Tibial nerve (tissue), 4 donors: ENCODE measurements around the gene TTC31. TPM values are rescaled to one million over a fixed set of nuclear protein-coding genes. Genes with fewer than 3 reads are reported as not detected.
"Not testable (repeated sequence)": the region's sequence is repeated elsewhere in the genome, so short reads cannot be mapped to it uniquely, and the experiment has no call there.

ENCODE experiments used
- DNase-seq, 2 donors: peaks; one replicate each; pipeline ENCODE4 v3.0.0-alpha.2; 2019; ENCODE audit warnings: low spot score in 2 of 2
- H3K27ac ChIP-seq, 4 donors: fragments of 200-600 bp; sonication (generic) in 3 of 4; one replicate each; pipeline ENCODE4 v1.5.1; 2017 to 2019; ENCODE audit warnings: mild to moderate bottlenecking in 1 of 4
- H3K27me3 ChIP-seq, 2 donors: fragments of 200-600 bp; sonication (generic) in 1 of 2; one replicate each; pipeline versions ENCODE4 v1.5.1 to v1.6.0; 2017 to 2019
- H3K36me3 ChIP-seq, 3 donors: fragments of 200-600 bp; sonication (generic); one replicate each; pipeline ENCODE4 v1.5.1; 2018 to 2019
- H3K4me1 ChIP-seq, 4 donors: fragments of 200-600 bp; sonication (generic) in 3 of 4; one replicate each; pipeline ENCODE4 v1.5.1; 2017 to 2019
- H3K4me3 ChIP-seq, 4 donors: fragments of 200-600 bp; sonication (generic) in 3 of 4; one replicate each; pipeline ENCODE4 v1.5.1; 2017 to 2019; ENCODE audit warnings: mild to moderate bottlenecking in 1 of 4, moderate library complexity in 1 of 4
- H3K9me3 ChIP-seq, 4 donors: fragments of 200-600 bp; sonication (generic) in 3 of 4; one replicate each; pipeline ENCODE4 v1.5.1; 2017 to 2019
- CTCF ChIP-seq, 5 experiments: fragments of 200-600 bp in 3 of 5; fragments of 450-650 bp in 2 of 5; sonication (generic) in 3 of 5; IDR thresholded peaks; one replicate each; pipeline ENCODE4 v1.5.1; 2016 to 2019; ENCODE audit warnings: antibody characterized with exemption in 5 of 5, mild to moderate bottlenecking in 3 of 5, moderate library complexity in 2 of 5
- EP300 ChIP-seq, 2 donors: sonication (generic); formaldehyde crosslinking; IDR thresholded peaks; one replicate each; pipeline ENCODE4 v1.6.1; 2017; ENCODE audit warnings: antibody characterized with exemption in 2 of 2, mild to moderate bottlenecking in 1 of 2
- POLR2A ChIP-seq, 2 donors: fragments of 450-650 bp; IDR thresholded peaks; one replicate each; pipeline ENCODE4 v1.6.1; 2017; ENCODE audit warnings: antibody characterized with exemption in 2 of 2, mild to moderate bottlenecking in 2 of 2, moderate library complexity in 2 of 2
- WGBS, 2 donors: methylation state at CpG; one replicate each; pipeline ENCODE4 v1.1.5; 2018; 5-methylcytosine and 5-hydroxymethylcytosine counted together
- total RNA-seq, 4 donors: library from RNA; depleted of rRNA; stranded (reverse); fragments of >200 nt; gene quantifications; one replicate each; pipeline ENCODE4 v1.1.0, GENCODE V29; 2016

TTC31 gene
- total RNA-seq, 4 donors from 2014 or later, result 14.6 to 43.3 (median 36.4) TPM

GRCh38 chr2:74474899-74475298 is 8.0 kb upstream of the TTC31 start:
- Histone ChIP-seq H3K27ac (no peak overlapping the region), H3K27me3 (no peaks in the 10 kb centered on the region), H3K4me3 (no peak overlapping the region), H3K36me3 (peaks cover 0 to 57% (median 0%) of the 10 kb centered on the region in 3 donors), H3K4me1 (peaks cover 0 to 31% (median 15%) of the 10 kb centered on the region in 4 donors), H3K9me3 (no peaks in the 10 kb centered on the region)
- DNase-seq, result no peak
- 87 to 90% methylated on average over 5 of the region's 5 CpGs for WGBS, 2 donors
- peak in 1 of 5 experiments; percentile 15 for TF ChIP-seq CTCF (IDR thresholded peaks at IDR 0.05)
- TF ChIP-seq EP300 (IDR thresholded peaks at IDR 0.05), result no peak

GRCh38 chr2:74481431-74481830 is 1.4 kb upstream of the TTC31 start:
- WGBS, 2 donors, result 37 to 39% methylated on average over 3 of the region's 3 CpGs
- Histone ChIP-seq H3K9me3 (no peaks in the 10 kb centered on the region), H3K4me1 (peaks cover 0 to 43% (median 25%) of the 10 kb centered on the region in 4 donors), H3K4me3 (peak overlapping the region; percentile 72 to 91 (median 86)), H3K36me3 (peaks cover 0 to 57% (median 2%) of the 10 kb centered on the region in 3 donors), H3K27ac (peak overlapping the region in 2 of 4 donors; percentile 87 to 90), H3K27me3 (no peaks in the 10 kb centered on the region)
- TF ChIP-seq CTCF (IDR thresholded peaks at IDR 0.05), result no peak
- TF ChIP-seq POLR2A (IDR thresholded peaks at IDR 0.05), result no peak
- TF ChIP-seq EP300 (IDR thresholded peaks at IDR 0.05), result no peak
- DNase-seq, result no peak

GRCh38 chr2:74481961-74482800 is 700 bp upstream of the TTC31 start:
- WGBS, 2 donors, result 2% methylated on average over 31 to 40 of the region's 80 CpGs
- no peak for DNase-seq
- Histone ChIP-seq H3K36me3 (peaks cover 0 to 58% (median 2%) of the 10 kb centered on the region in 3 donors), H3K27me3 (no peaks in the 10 kb centered on the region), H3K4me1 (peaks cover 0 to 41% (median 25%) of the 10 kb centered on the region in 4 donors), H3K27ac (peak overlapping the region; percentile 87 to 90 (median 89)), H3K4me3 (peak overlapping the region; percentile 72 to 91 (median 86)), H3K9me3 (no peaks in the 10 kb centered on the region)
- TF ChIP-seq CTCF (IDR thresholded peaks at IDR 0.05), result no peak

GRCh38 chr2:74483675-74484164 is 839 bp downstream of the TTC31 start:
- Histone ChIP-seq H3K36me3 (peaks cover 0 to 59% (median 2%) of the 10 kb centered on the region in 3 donors), H3K4me1 (peaks cover 0 to 36% (median 25%) of the 10 kb centered on the region in 4 donors), H3K4me3 (peak overlapping the region; percentile 72 to 91 (median 86)), H3K27ac (peak overlapping the region; percentile 87 to 90 (median 89))
- not testable (repeated sequence) for DNase-seq, H3K9me3 ChIP-seq, H3K27me3 ChIP-seq
- WGBS, 2 donors, result 82 to 84% methylated on average over 19 of the region's 19 CpGs

- no peaks in the 10 kb centered on the region for H3K27me3 ChIP-seq
- H3K36me3 ChIP-seq, result peaks cover 0 to 61% (median 0%) of the 10 kb centered on the region in 3 donors
- DNase-seq, result no peak
- no peaks in the 10 kb centered on the region for H3K9me3 ChIP-seq
- TF ChIP-seq EP300 (IDR thresholded peaks at IDR 0.05) (no peak), CTCF (IDR thresholded peaks at IDR 0.05) (no peak), POLR2A (IDR thresholded peaks at IDR 0.05) (no peak)
- no peak overlapping the region for H3K4me3 ChIP-seq
- H3K4me1 ChIP-seq, result peaks cover 0 to 25% (median 19%) of the 10 kb centered on the region in 4 donors
- no peak overlapping the region for H3K27ac ChIP-seq
- 93 to 95% methylated on average over 2 of the region's 2 CpGs for WGBS, 2 donors
Observed at GRCh38 chr2:74486141-74486540, 3.3 kb downstream of the TTC31 start.
